GM21619 (cell line): ENCODE measurements around the gene BPIFA3.
"Not testable (repeated sequence)": the region's sequence is repeated elsewhere in the genome, so short reads cannot be mapped to it uniquely, and the experiment has no call there.

ENCODE experiments used
- ATAC-seq: cut with Tn5 transposase; IDR thresholded peaks from one replicate; pipeline ENCODE4 v1.9.1; 2021; ENCODE audit not compliant: unreplicated experiment

Gene BPIFA3

DNA sequence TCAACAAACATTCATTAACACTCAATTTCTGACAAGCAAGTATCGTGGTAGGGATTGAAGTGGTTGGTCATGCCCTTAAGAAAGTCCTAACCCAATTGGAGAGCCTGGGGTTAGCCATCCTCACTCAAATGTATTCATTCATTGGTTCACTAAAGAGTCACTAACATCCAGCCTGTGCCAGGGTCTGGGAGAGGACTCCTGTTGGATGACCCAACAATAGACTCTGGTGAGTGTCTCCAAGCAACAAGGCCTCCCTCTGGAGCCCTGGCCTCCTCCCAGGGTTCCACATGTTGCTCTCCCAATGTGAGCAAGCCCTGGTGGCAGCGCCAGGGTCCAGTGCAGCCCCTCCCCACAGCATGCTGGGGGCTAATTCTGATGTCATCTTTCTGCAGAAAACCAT is at the start of gene BPIFA3:
Gene BPIFA3, plus strand, starts transcription at position 301 of the 400 bp plus-strand sequence. CDS start 185 bp downstream, outside the sequence.
- no peak for ATAC-seq

GRCh38 chr20:33167859-33168258 is 49.3 kb upstream of the BPIFA3 start, which contains the start of gene BPIFA2:
Gene BPIFA2 (plus strand): TSS chr20:33168159. CDS start chr20:33169146, 987 bp downstream.
- ATAC-seq = no peak

- ATAC-seq = no peak
Observed at GRCh38 chr20:33169176-33169794, 47.9 kb upstream of the BPIFA3 start.

DNA sequence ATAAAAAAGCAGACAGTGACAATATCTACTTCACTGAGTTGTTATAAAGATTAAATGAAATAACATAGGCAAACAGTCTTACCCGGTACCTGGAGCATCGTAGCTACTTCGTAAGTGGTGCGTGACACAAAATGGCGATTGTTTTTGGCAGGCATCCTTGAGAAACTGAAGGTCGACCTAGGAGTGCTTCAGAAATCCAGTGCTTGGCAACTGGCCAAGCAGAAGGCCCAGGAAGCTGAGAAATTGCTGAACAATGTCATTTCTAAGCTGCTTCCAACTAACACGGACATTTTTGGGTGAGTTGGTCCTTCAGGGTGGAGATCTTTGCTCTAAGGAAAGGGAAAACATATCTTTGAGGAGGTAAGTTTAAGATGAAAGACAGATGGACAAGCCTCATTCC is 44.4 kb upstream of the BPIFA3 start:
- no peak for ATAC-seq

- no peak for ATAC-seq
Observed at GRCh38 chr20:33175123-33175522, 42.0 kb upstream of the BPIFA3 start.

- ATAC-seq = no peak
Observed at GRCh38 chr20:33176101-33176500, 41.1 kb upstream of the BPIFA3 start.

DNA sequence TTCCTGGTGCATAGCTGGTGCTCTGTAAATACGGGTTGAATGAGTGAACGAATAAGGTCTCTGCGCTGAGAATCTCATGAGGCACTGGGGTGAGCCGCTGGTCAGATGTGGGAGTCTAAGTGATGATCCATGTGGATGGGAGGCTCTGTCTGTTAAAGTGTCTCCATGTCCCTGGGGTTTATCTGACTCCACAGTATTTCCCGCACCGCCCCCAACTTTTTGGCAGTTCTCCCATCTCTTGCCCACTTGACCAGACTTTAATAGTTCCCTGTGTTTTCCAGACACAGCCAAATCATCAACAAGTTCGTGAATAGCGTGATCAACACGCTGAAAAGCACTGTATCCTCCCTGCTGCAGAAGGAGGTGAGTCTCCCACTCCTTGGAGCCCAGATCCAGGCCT is 39.3 kb upstream of the BPIFA3 start:
- no peak for ATAC-seq

GRCh38 chr20:33178726-33179125 is 38.4 kb upstream of the BPIFA3 start:
- no peak for ATAC-seq

- ATAC-seq = no peak
Observed at GRCh38 chr20:33180169-33180568, 37.0 kb upstream of the BPIFA3 start.

- no peak for ATAC-seq
Observed at GRCh38 chr20:33181482-33182093, 35.6 kb upstream of the BPIFA3 start.

DNA sequence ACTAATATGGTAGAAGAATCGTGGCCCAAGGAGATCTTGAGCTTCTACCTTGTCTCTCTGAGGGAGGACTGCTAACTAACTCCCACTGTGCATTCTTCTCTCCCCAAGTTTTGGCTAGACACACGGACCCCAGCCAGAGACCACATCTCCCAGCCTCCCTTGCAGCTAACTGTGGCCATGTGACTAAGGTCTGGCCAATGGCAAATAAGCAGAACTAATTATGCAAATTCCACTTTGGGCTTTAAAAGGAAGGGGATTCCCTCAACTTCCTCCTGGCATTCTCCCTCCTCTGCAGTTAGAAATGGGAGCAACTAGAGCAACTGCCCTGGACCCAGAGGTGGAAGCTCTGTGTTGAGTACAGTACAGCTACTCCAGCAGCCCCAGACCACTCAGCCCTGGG is 33.8 kb upstream of the BPIFA3 start:
- ATAC-seq = no peak

- not testable (repeated sequence) for ATAC-seq
Observed at GRCh38 chr20:33185031-33185590, 32.0 kb upstream of the BPIFA3 start.

DNA sequence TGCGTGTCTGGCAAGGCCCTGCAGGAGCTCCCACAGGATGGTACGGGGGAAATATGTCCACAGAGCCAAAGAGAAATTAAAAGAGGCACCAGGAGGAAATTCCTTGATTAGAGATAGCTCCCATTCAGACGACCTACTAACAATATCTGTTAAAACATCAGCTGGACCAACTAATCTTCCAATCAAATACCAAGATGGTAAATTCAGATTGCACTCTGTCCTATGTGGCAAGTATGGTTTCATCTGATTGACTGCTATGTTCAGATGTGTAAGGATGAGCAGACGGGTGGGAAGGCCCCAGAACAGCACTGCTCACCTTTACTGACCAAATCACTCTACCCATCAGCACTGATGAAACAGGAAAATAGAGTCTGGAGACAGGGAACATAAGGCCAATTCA is 29.7 kb upstream of the BPIFA3 start:
- no peak for ATAC-seq

DNA sequence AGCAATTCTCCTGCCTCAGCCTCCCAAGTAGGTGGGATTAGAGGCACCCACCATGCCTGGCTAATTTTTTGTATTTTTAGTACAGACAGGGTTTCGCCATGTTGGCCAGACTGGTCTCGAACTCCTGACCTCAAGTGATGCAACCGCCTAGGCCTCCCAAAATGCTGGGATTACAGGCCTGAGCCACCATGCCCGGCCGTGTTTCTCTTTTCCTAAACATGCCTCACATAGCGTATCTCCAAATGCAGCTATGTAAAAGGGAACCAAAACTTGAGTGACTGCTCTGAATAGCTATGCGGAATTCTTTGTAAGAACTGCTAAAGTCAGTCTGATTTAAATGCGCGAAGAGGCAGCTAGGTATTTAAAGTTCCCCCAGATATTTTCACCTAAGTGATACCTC is 28.7 kb upstream of the BPIFA3 start:
- no peak for ATAC-seq

GRCh38 chr20:33191484-33191883 is 25.7 kb upstream of the BPIFA3 start:
- ATAC-seq = no peak

- ATAC-seq = no peak
Observed at GRCh38 chr20:33191955-33192354, 25.2 kb upstream of the BPIFA3 start.

DNA sequence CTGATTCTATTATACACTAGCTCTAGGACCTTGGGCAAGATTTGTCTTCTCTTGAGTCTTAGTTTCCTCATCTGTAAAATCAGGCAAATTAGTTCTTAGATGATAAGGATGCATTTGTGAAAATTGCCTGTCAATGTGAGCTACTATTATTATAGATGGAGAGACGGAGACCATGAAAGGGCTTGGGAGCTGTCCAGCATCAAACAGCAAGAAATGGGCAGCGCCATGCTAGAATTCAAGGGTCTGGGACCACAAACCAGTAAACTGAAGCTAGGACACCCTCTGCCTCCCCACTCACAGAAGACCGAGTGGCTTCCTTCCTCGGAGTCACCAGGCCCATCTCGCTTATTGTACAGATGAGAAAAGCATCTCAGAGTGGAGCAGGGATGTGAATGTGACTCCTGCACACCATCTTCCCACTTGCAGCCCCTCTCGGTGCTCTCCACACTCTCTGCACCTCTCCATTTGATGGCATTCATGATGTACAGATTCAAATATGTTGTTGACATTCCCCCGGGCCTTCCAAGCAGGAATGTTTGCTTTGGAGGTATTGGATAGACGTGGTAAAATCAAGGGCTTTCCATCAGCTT is 24.1 kb upstream of the BPIFA3 start:
- no peak for ATAC-seq

- no peak for ATAC-seq
Observed at GRCh38 chr20:33199026-33199425, 18.1 kb upstream of the BPIFA3 start.

GRCh38 chr20:33202451-33202850 is 14.7 kb upstream of the BPIFA3 start:
- ATAC-seq = no peak

DNA sequence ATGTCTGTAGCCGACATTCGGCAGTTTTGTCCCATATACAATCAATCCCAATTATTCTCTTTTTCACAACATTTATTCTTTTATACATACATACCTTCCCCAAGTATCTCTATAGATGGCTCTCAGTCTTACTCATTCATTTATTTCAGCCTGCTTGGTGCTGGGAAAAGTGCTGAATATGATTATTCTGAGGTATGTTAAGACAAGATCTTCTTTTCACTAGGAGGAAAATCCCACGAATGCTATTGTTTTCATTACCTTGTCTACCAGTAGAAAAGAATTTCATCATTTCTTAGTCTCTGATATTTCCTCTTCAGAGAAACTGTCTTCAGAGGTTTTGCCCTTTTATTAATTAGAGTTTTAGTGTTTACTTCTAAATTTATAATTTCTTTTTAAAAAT is 13.7 kb upstream of the BPIFA3 start:
- ATAC-seq = no peak

DNA sequence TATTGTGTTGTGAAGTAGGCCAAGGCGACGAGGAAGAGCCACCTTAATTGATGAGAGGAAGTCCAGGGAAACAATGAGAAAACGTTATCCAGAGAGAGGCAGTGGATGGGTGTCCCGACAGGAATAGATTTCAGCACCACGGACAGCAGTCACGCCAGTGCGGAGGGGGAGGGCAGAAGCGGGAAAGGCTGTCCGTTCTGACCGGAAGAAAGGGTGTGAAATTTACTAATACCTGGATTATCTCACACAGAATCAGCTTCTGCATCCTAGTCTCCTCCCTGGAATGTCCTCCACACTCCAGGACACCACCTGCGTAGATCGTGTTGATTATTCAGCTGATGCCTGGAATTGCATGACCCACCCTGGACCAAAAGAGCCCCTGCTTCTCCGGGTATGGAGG is 7.4 kb upstream of the BPIFA3 start:
- no peak for ATAC-seq

GRCh38 chr20:33210371-33210770 is 6.8 kb upstream of the BPIFA3 start:
- ATAC-seq = no peak
